ENCODE results near the gene ATG3.

DNA sequence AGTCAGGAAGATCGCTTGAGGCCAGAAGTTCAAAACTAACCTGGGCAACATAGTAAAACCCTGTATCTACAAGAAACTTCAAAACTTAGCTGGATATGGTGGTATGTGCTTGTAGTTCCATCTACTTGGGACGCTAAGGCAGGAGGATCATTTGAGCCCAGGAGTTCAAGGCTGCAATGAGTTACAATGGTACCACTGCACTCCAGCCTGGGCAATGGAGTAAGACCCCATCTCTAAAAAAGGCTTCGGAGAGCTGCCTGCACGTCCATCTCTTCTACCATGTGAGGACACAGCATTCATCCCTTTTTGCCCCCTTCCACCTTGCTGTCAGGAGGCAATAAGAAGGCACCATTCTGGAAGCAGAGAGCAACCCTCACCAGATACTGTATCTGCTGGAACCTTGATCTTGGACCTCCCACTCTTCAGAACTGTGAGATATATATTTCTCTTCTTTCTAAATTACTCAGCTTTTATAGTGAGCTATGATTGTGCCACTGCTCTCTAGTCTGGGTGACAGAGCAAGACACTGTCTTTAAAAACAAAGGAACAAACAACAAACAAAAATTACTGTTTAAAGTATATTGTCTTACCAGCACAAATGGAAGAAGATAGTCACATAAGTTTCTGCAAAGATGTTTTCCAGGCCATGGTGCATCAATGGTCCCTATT, 58.3 kb downstream of the ATG3 start:
- no peak for TF ChIP-seq EZH2 (IDR thresholded peaks at IDR 0.05; ENCODE audit: borderline replicate concordance, low read depth, low read length, severe bottlenecking)
- TF ChIP-seq CTCF (IDR thresholded peaks at IDR 0.05; ENCODE audit: extremely low read depth in 1 of 2, insufficient read depth in 1 of 2, low read depth in 1 of 2, low read length in 2 of 2): no peak
- TF ChIP-seq JUN (IDR thresholded peaks at IDR 0.05; ENCODE audit: borderline replicate concordance, insufficient read depth, insufficient read length, low read depth): no peak
- TF ChIP-seq POLR2A (IDR thresholded peaks at IDR 0.05; ENCODE audit: low read depth, low read length): no peak
- TF ChIP-seq POLR2AphosphoS5 (IDR thresholded peaks at IDR 0.05; ENCODE audit: insufficient read depth, low read depth, low read length): no peak
- no peak for TF ChIP-seq FOS (IDR thresholded peaks at IDR 0.05; ENCODE audit: borderline replicate concordance, insufficient read depth, low read length)
- TF ChIP-seq, protein P1, sequence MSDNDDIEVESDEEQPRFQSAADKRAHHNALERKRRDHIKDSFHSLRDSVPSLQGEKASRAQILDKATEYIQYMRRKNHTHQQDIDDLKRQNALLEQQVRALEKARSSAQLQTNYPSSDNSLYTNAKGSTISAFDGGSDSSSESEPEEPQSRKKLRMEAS (IDR thresholded peaks at IDR 0.05; ENCODE audit: insufficient read depth, insufficient read length): no peak
- no peak for TF ChIP-seq MYC (IDR thresholded peaks at IDR 0.05; ENCODE audit: low read depth, low read length)

Measured in endothelial cell of umbilical vein (primary cell).